HG02763 (cell line): ENCODE results near the gene LUC7L2.
A peak's percentile ranks its signal among the peaks of the same experiment; 100 is the strongest.
"Not testable (repeated sequence)": the region's sequence is repeated elsewhere in the genome, so short reads cannot be mapped to it uniquely, and the experiment has no call there.

Experiments used
- ATAC-seq: cut with Tn5 transposase; IDR thresholded peaks from one replicate; pipeline ENCODE4 v1.9.1; 2021; ENCODE audit warnings: mild to moderate bottlenecking, moderate library complexity; ENCODE audit not compliant: unreplicated experiment

The LUC7L2 gene

GRCh38 chr7:139355320-139355719 is 4.4 kb upstream of the LUC7L2 start:
- ATAC-seq: no peak

GRCh38 chr7:139357729-139358506 is 1.8 kb upstream of the LUC7L2 start:
- not testable (repeated sequence) for ATAC-seq

- ATAC-seq: peak; percentile 5
These were observed 941 bp upstream of the LUC7L2 start for GRCh38 chr7:139358541-139359365.

- peak; percentile 71 for ATAC-seq
These were observed 685 bp downstream of the LUC7L2 start for GRCh38 chr7:139360210-139360947.

GRCh38 chr7:139360948-139361307 is 1.2 kb downstream of the LUC7L2 start:
- ATAC-seq: no peak

GRCh38 chr7:139361523-139361922 is 1.8 kb downstream of the LUC7L2 start:
- ATAC-seq: no peak

GRCh38 chr7:139362302-139362701 is 2.6 kb downstream of the LUC7L2 start:
- ATAC-seq: no peak

GRCh38 chr7:139362981-139363380 is 3.3 kb downstream of the LUC7L2 start:
- ATAC-seq: no peak

- ATAC-seq: no peak
These were observed 5.6 kb downstream of the LUC7L2 start for GRCh38 chr7:139365336-139365735.

GRCh38 chr7:139366400-139366799 is 6.7 kb downstream of the LUC7L2 start:
- no peak for ATAC-seq

GRCh38 chr7:139367438-139368155 is 7.9 kb downstream of the LUC7L2 start:
- no peak for ATAC-seq

- no peak for ATAC-seq
These were observed 10.7 kb downstream of the LUC7L2 start for GRCh38 chr7:139370301-139370942.

- ATAC-seq: no peak
These were observed 11.2 kb downstream of the LUC7L2 start for GRCh38 chr7:139370943-139371313.

- no peak for ATAC-seq
These were observed 14.6 kb downstream of the LUC7L2 start for GRCh38 chr7:139374246-139374645.

GRCh38 chr7:139382439-139382838 is 22.7 kb downstream of the LUC7L2 start:
- ATAC-seq: no peak

- no peak for ATAC-seq
These were observed 24.9 kb downstream of the LUC7L2 start for GRCh38 chr7:139384611-139385010.

- ATAC-seq: no peak
These were observed 27.9 kb downstream of the LUC7L2 start for GRCh38 chr7:139387594-139387993.

GRCh38 chr7:139389091-139389490 is 29.4 kb downstream of the LUC7L2 start:
- no peak for ATAC-seq

- no peak for ATAC-seq
These were observed 30.1 kb downstream of the LUC7L2 start for GRCh38 chr7:139389774-139390173.

GRCh38 chr7:139393621-139394211 is 34.0 kb downstream of the LUC7L2 start:
- ATAC-seq: no peak
